SH-SY5Y (cell line): ENCODE data around the gene ABTB1.

Experiments used
- GATA2 ChIP-seq: IDR thresholded peaks from 2 replicates; pipeline ENCODE4 v1.6.1; 2011; ENCODE audit warnings: mild to moderate bottlenecking, low read depth, low read length
- GATA3 ChIP-seq: IDR thresholded peaks from 2 replicates; pipeline ENCODE4 v1.6.1; 2011; ENCODE audit warnings: low read depth, mild to moderate bottlenecking, low read length, moderate library complexity

Gene ABTB1

GRCh38 chr3:127639173-127640041 lies 33.3 kb upstream of the ABTB1 start:
- no peak for TF ChIP-seq GATA3
- no peak for TF ChIP-seq GATA2

- TF ChIP-seq GATA3 (no peak), GATA2 (no peak)
Observed at GRCh38 chr3:127640042-127640355, 32.8 kb upstream of the ABTB1 start.

GRCh38 chr3:127644641-127645370 lies 27.9 kb upstream of the ABTB1 start:
- TF ChIP-seq GATA2 (no peak), GATA3 (no peak)

- TF ChIP-seq GATA3 (no peak), GATA2 (no peak)
Observed at GRCh38 chr3:127645371-127646015, 27.3 kb upstream of the ABTB1 start.

- no peak for TF ChIP-seq GATA3
- no peak for TF ChIP-seq GATA2
Observed at GRCh38 chr3:127646501-127647046, 26.2 kb upstream of the ABTB1 start.

- TF ChIP-seq GATA3 (no peak), GATA2 (no peak)
Observed at GRCh38 chr3:127647166-127647844, 25.4 kb upstream of the ABTB1 start.

GRCh38 chr3:127647845-127648204 lies 24.9 kb upstream of the ABTB1 start:
- TF ChIP-seq GATA2 (no peak), GATA3 (no peak)

- no peak for TF ChIP-seq GATA2
- no peak for TF ChIP-seq GATA3
Observed at GRCh38 chr3:127650236-127650635, 22.5 kb upstream of the ABTB1 start.

- TF ChIP-seq GATA3 (no peak), GATA2 (no peak)
Observed at GRCh38 chr3:127651516-127652172, 21.1 kb upstream of the ABTB1 start.

GRCh38 chr3:127652246-127652995 lies 20.3 kb upstream of the ABTB1 start:
- TF ChIP-seq GATA2: no peak
- TF ChIP-seq GATA3: no peak

GRCh38 chr3:127654374-127654773 lies 18.4 kb upstream of the ABTB1 start:
- TF ChIP-seq GATA3 (no peak), GATA2 (no peak)

GRCh38 chr3:127655641-127656040 lies 17.1 kb upstream of the ABTB1 start:
- TF ChIP-seq GATA2 (no peak), GATA3 (no peak)

- TF ChIP-seq GATA3: no peak
- no peak for TF ChIP-seq GATA2
Observed at GRCh38 chr3:127656906-127657305, 15.8 kb upstream of the ABTB1 start.
